GM19328 (cell line): ENCODE results near the gene SLC38A2.
"Not testable (repeated sequence)": the region's sequence is repeated elsewhere in the genome, so short reads cannot be mapped to it uniquely, and the experiment has no call there.

Source experiments
- ATAC-seq: cut with Tn5 transposase; IDR thresholded peaks from one replicate; pipeline ENCODE4 v1.9.1; 2021; ENCODE audit warnings: mild to moderate bottlenecking, moderate library complexity; ENCODE audit not compliant: unreplicated experiment

SLC38A2 gene

DNA sequence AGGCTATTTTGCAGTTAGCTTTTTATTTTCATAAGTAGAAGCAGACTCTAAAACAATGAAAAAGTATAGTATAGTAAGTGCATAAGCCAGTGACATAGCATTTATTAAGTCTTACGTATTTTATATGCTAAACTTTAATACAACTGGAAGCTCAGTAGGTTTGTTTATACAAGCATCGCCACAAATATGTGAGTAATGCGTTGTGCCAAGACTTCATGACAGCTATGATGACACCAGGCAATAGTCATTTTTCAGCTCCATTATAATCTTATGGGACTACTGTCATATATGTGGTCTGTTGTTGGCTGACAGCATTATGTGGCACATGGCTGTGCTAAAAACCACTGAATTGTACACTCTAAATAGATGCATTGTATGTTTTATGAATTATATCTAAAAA, 40.3 kb downstream of the SLC38A2 start:
- ATAC-seq = no peak

DNA sequence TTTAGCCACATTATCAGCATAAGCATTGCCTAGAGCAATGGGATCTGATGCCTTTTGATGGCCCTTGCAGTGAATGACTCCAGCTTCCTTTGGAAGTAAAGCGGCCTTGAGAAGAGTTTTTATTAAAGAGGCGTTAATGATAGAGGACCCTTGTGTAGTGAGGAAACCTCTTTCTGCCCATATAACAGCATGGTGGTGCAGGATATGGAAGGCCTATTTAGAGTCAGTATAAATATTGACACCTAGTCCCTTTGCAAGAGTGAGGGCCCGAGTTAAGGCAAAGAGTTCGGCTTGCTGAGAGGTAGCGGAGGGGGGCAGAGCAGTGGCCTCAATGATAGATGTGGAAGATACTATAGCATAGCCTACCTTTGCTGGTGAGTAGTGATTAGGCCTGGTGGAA, 47.5 kb downstream of the SLC38A2 start:
- ATAC-seq = not testable (repeated sequence)

DNA sequence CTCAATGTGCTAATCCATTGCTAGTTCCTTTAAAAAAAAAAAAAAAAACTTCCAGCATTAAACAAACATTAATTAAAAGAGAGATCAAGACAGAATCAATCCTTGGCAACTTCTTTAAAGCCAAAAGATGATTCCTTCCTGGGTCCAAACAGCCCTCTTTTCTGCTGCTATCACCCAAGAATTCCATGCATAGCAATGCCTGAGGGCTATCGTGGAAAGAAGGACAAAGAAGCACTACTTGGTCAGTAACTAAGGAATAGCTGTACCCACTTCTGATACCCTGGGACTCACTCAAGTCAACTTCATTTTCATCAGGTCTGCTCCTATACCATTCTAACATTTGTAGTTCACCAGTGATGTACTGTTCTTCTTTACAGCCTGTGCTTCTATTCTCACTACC, 51.8 kb downstream of the SLC38A2 start:
- no peak for ATAC-seq

DNA sequence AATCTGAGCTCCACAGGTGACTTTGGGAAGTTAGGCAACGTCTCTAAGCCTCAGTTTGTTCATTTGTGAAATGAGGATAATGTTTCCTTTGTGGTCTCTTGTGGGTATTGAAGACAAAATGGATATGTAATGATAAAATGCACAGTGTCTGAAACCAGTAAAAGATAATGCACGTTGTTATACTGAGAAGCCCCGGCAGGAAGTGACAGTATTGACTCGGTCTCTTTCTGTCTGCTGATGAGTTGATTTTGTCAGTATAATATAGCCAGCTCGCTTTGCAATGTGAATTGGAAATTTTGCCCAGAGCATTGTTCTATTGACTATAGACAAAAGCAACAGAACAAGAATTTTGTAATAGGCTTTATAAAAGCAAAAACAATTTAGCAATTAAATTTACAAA, 54.5 kb downstream of the SLC38A2 start:
- ATAC-seq = no peak
